DOHH2 (cell line): ENCODE measurements around the gene PRODH.

Experiments
- H3F3A ChIP-seq: fragments of 200-600 bp; sonication (generic), shearing (Covaris generic); 2 replicates; pipeline ENCODE4 v1.6.0; 2016; ENCODE audit warnings: antibody characterized with exemption, mild to moderate bottlenecking; ENCODE audit not compliant: control insufficient read depth, insufficient read depth
- H3K27ac ChIP-seq: fragments of 200-600 bp; sonication (generic); 2 replicates; pipeline ENCODE4 v1.5.1; 2014; ENCODE audit warnings: low read depth, mild to moderate bottlenecking, low read length, moderate library complexity
- H3K27me3 ChIP-seq: fragments of 200-600 bp; sonication (generic); 2 replicates; pipeline ENCODE4 v1.6.1; 2014; ENCODE audit warnings: mild to moderate bottlenecking, low read length, mixed read lengths; ENCODE audit not compliant: control insufficient read depth
- H3K36me3 ChIP-seq: fragments of 200-600 bp; sonication (generic); 2 replicates; pipeline ENCODE4 v1.6.1; 2014; ENCODE audit warnings: mild to moderate bottlenecking, low read length, moderate library complexity, mixed read lengths; ENCODE audit not compliant: control insufficient read depth
- H3K4me1 ChIP-seq: fragments of 200-600 bp; sonication (generic); 2 replicates; pipeline ENCODE4 v1.6.1; 2014; ENCODE audit warnings: mild to moderate bottlenecking, low read length, mixed read lengths; ENCODE audit not compliant: control insufficient read depth
- H3K4me2 ChIP-seq: fragments of 200-600 bp; sonication (generic); 2 replicates; pipeline ENCODE4 v1.6.0; 2014; ENCODE audit warnings: mild to moderate bottlenecking, low read length, moderate library complexity
- H3K4me3 ChIP-seq: fragments of 200-600 bp; sonication (generic); 2 replicates; pipeline ENCODE4 v1.5.1; 2014; ENCODE audit warnings: mild to moderate bottlenecking, low read length, mixed read lengths
- H3K79me2 ChIP-seq: fragments of 200-600 bp; sonication (generic); 2 replicates; pipeline ENCODE4 v1.6.1; 2014; ENCODE audit warnings: mild to moderate bottlenecking, low read length, mixed read lengths; ENCODE audit not compliant: control insufficient read depth
- H3K9me2 ChIP-seq: fragments of 200-600 bp; sonication (generic); replicated peaks from 2 replicates; pipeline ENCODE4 v1.6.1; 2014; ENCODE audit warnings: mild to moderate bottlenecking, low read length, mixed read lengths; ENCODE audit not compliant: control insufficient read depth
- H3K9me3 ChIP-seq: fragments of 200-600 bp; sonication (generic); 2 replicates; pipeline ENCODE4 v1.6.1; 2014; ENCODE audit warnings: antibody characterized with exemption, low read length, mixed read lengths; ENCODE audit not compliant: control insufficient read depth, insufficient read depth
- H4K20me1 ChIP-seq: fragments of 200-600 bp; sonication (generic); 2 replicates; pipeline ENCODE4 v1.6.0; 2014; ENCODE audit warnings: low read depth, mild to moderate bottlenecking, antibody characterized with exemption, low read length, moderate library complexity; ENCODE audit not compliant: control insufficient read depth, insufficient read depth
- EZH2phosphoT487 ChIP-seq: fragments of 200-600 bp; sonication (generic); IDR thresholded peaks from 2 replicates; pipeline ENCODE4 v1.6.1; 2017; ENCODE audit warnings: borderline replicate concordance, mild to moderate bottlenecking, antibody characterized with exemption, low read length, moderate library complexity, mixed read lengths
- TF ChIP-seq, protein P1 (sequence below): fragments of 200-600 bp; sonication (generic); IDR thresholded peaks from one replicate; pipeline ENCODE4 v1.5.1; 2014; ENCODE audit warnings: antibody characterized with exemption, mild to moderate bottlenecking, low read depth, low read length; ENCODE audit not compliant: poor library complexity, severe bottlenecking

Gene PRODH, protein sequence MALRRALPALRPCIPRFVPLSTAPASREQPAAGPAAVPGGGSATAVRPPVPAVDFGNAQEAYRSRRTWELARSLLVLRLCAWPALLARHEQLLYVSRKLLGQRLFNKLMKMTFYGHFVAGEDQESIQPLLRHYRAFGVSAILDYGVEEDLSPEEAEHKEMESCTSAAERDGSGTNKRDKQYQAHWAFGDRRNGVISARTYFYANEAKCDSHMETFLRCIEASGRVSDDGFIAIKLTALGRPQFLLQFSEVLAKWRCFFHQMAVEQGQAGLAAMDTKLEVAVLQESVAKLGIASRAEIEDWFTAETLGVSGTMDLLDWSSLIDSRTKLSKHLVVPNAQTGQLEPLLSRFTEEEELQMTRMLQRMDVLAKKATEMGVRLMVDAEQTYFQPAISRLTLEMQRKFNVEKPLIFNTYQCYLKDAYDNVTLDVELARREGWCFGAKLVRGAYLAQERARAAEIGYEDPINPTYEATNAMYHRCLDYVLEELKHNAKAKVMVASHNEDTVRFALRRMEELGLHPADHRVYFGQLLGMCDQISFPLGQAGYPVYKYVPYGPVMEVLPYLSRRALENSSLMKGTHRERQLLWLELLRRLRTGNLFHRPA

DNA sequence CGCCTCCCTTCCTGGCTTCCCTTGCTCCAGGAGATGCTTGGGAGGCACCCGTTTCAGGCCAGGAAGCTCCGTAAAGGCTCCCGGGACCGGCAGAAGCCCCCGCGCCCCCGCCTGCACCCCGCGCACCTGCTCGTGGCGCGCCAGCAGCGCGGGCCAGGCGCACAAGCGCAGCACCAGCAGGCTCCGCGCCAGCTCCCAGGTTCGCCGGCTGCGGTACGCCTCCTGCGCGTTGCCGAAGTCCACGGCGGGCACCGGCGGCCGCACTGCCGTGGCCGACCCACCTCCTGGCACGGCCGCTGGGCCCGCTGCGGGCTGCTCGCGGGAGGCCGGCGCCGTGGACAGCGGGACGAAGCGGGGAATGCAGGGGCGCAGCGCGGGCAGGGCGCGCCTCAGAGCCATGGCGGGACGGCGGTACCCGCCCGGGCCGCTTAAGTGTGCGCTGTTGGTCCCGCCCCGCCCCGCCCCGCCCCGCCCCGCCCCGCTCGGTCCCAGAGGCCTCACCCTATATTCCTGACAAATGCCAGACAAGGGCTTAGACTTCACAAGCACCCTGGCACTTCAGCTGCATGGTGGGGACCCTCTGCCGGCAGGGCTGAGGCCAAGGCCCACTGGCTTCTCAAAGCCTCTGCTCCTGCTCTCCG, at the start of gene PRODH:
Gene PRODH, minus strand, starts transcription at position 405 of the 641 bp plus-strand sequence. Its CDS starts 6 bp downstream, at position 399.
- no peaks in the 10 kb centered on the region for H3F3A ChIP-seq
- no peak within 1 kb of the TSS for H3K4me2 ChIP-seq
- no peaks in the 10 kb centered on the region for H3K4me1 ChIP-seq
- TF ChIP-seq, protein P1, sequence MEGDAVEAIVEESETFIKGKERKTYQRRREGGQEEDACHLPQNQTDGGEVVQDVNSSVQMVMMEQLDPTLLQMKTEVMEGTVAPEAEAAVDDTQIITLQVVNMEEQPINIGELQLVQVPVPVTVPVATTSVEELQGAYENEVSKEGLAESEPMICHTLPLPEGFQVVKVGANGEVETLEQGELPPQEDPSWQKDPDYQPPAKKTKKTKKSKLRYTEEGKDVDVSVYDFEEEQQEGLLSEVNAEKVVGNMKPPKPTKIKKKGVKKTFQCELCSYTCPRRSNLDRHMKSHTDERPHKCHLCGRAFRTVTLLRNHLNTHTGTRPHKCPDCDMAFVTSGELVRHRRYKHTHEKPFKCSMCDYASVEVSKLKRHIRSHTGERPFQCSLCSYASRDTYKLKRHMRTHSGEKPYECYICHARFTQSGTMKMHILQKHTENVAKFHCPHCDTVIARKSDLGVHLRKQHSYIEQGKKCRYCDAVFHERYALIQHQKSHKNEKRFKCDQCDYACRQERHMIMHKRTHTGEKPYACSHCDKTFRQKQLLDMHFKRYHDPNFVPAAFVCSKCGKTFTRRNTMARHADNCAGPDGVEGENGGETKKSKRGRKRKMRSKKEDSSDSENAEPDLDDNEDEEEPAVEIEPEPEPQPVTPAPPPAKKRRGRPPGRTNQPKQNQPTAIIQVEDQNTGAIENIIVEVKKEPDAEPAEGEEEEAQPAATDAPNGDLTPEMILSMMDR: no peak
- TF ChIP-seq EZH2phosphoT487: no peak
- no peaks in the 10 kb centered on the region for H4K20me1 ChIP-seq
- no peaks in the 10 kb centered on the region for H3K27me3 ChIP-seq
- H3K4me3 ChIP-seq: no peak within 1 kb of the TSS
- no peaks in the 10 kb centered on the region for H3K9me3 ChIP-seq
- H3K36me3 ChIP-seq: no peaks in the 10 kb centered on the region
- H3K27ac ChIP-seq: no peak within 1 kb of the TSS
- H3K79me2 ChIP-seq: no peaks in the 10 kb centered on the region
- H3K9me2 ChIP-seq: no peaks in the 10 kb centered on the region

DNA sequence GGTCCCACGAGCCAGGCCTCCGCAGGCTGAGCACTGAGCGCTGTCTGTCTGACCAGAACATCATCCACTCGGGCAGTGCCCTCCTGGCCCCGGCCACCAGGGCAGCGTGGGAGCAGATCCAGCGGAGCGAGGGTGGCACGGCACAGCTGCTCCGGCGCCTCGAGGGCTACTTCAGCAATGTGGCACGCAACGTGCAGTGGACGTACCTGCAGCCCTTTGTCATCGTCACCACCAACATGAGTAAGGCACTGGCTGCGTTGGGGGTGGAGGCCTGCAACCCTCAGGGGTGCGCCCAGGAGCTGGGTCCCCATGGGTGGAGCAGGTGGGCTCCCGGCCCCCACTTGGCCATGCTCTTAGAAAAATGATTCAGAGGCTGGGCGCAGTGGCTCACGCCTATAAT, 49.7 kb upstream of the PRODH start:
- H3K9me2 ChIP-seq: no peaks in the 10 kb centered on the region
- no peak for TF ChIP-seq EZH2phosphoT487
- TF ChIP-seq, protein P1: no peak
- peaks cover under 1% of the 10 kb centered on the region; the same call in 1 of the 2 replicates for H3K9me3 ChIP-seq
- no peaks in the 10 kb centered on the region for H3F3A ChIP-seq
- no peak overlapping the region for H3K27ac ChIP-seq
- no peaks in the 10 kb centered on the region for H3K4me1 ChIP-seq
- H3K36me3 ChIP-seq: no peaks in the 10 kb centered on the region
- H3K79me2 ChIP-seq: no peaks in the 10 kb centered on the region
- no peak overlapping the region for H3K4me2 ChIP-seq
- H4K20me1 ChIP-seq: no peaks in the 10 kb centered on the region
- H3K4me3 ChIP-seq: no peak overlapping the region
- H3K27me3 ChIP-seq: no peaks in the 10 kb centered on the region

DNA sequence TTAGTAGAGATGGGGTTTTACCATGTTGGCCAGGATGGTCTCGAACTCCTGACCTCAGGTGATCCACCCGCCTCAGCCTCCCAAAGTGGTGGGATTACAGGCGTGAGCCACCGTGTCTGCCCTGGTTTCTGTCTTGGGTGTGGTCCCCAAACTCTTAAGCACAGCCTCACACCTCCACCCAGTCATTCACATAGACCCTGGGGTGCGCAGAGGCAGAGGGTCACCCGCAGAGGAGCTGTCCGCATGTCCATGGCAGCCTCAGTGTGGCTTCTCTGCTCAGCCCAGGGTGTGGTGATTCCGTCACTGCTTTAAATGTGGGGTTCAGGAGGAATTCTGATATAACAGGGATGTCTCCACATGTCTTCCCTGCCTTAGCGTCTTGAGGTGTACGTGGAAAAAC, 48.5 kb upstream of the PRODH start:
- no peak for TF ChIP-seq EZH2phosphoT487
- TF ChIP-seq, protein P1: no peak
- H3F3A ChIP-seq: no peaks in the 10 kb centered on the region
- H3K27me3 ChIP-seq: no peaks in the 10 kb centered on the region

More for the DNA sequence above, 48.5 kb upstream of the PRODH start:
- Histone ChIP-seq H3K9me2 (no peaks in the 10 kb centered on the region), H3K4me3 (no peak overlapping the region), H3K9me3 (peaks cover 6% of the 10 kb centered on the region; the same call in 1 of the 2 replicates), H3K27ac (no peak overlapping the region), H3K4me2 (no peak overlapping the region), H3K4me1 (no peaks in the 10 kb centered on the region), H3K36me3 (no peaks in the 10 kb centered on the region), H3K79me2 (no peaks in the 10 kb centered on the region), H4K20me1 (no peaks in the 10 kb centered on the region)
